GM19467 (cell line): ENCODE results near the gene SERPINB10.
"Not testable (repeated sequence)": the region's sequence is repeated elsewhere in the genome, so short reads cannot be mapped to it uniquely, and the experiment has no call there.

Experiments
- ATAC-seq: cut with Tn5 transposase; IDR thresholded peaks from one replicate; pipeline ENCODE4 v1.9.1; 2021; ENCODE audit warnings: mild to moderate bottlenecking, moderate library complexity; ENCODE audit not compliant: unreplicated experiment

SERPINB10 gene

DNA sequence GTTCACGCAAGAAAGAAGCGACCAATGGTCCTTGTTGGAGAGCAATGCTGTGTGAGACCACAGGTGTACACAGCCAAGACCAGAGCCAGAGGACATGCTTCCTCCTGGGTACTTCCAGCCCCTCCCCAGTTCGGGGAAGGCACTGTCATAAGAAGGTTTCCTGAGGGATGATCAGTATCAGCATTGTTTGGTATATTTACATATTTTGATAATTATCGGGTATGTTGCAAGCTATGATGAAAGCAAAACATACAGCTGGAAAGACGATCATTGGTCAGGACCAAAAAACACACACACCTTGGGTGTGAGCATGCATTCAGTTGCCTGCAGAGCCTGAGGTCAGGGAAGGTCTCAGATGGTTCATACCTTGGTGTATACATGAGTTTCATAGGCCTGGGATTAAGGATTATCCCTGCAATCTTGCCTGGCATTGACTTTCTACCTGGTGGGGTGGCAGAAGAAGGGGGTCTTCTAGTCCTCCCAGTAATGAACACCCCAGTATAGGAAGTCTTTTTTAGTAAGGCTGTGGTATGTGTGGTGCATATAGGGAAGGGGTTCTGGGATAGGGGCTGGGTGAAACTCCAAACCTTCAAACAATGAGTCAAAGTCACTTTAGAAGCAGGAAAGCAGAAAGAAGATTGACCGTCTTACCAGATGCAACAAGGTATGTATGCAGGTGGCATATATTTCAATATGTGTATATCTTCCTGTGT lies 17.4 kb upstream of the SERPINB10 start:
- ATAC-seq, result no peak

DNA sequence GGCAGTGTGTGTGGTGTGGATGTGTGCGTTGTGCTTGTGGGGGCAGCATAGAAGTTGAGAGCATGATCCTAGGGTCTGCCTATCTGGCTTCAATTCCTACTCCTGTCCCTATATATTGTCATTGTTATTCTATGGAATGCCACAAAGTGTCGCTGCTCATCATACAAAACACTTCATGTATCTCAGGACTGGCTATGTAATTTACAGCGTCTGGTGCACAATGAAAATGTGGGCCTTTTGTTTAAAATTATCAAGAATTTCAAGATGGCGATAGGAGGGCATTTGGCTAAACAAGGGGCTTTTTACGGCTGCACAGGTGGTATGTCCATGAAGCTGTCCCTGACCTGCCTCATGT lies 16.8 kb upstream of the SERPINB10 start:
- ATAC-seq, result no peak

DNA sequence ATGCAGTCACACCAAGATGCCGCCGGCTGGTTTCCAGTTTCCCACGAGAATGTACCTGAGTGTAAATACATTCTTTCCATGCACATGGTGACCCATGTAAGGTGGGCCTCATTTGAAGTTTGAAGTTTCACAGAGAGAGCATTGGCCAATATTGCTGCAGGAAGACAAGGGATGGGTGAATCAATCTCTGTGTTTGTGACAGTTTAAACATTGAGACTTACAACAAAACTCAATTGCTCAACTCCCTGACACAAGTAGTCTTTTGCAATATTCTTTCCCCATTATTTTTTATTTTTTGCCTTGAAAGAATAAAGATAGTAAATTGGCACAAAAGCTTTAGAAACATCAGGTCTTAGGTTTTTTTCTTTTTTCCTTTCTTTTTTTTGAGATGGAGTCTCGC lies 15.2 kb upstream of the SERPINB10 start:
- no peak for ATAC-seq

GRCh38 chr18:63894106-63894772 lies 13.5 kb upstream of the SERPINB10 start:
- ATAC-seq, result no peak

- no peak for ATAC-seq
Measured at GRCh38 chr18:63895190-63895589, 12.6 kb upstream of the SERPINB10 start.

GRCh38 chr18:63897072-63897471 lies 10.7 kb upstream of the SERPINB10 start:
- no peak for ATAC-seq

DNA sequence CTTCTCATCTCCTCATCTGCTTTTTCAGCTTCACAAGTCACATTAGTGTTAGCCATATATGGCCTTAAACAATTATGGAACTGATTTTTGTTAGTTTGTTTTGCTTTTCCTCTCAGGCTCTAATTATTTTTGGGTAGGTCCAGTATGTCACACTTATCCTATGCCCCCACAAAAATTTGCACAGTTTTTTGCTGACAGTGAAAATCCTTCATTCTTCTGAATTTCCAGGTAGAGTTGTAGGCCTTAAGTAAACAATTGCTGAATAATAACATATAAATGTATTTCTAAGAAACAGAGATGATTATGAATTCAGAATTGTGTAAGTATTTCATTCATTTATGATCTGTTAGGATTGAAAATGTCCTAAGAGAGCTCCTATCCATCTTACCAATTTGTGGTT lies 8.6 kb upstream of the SERPINB10 start:
- no peak for ATAC-seq

DNA sequence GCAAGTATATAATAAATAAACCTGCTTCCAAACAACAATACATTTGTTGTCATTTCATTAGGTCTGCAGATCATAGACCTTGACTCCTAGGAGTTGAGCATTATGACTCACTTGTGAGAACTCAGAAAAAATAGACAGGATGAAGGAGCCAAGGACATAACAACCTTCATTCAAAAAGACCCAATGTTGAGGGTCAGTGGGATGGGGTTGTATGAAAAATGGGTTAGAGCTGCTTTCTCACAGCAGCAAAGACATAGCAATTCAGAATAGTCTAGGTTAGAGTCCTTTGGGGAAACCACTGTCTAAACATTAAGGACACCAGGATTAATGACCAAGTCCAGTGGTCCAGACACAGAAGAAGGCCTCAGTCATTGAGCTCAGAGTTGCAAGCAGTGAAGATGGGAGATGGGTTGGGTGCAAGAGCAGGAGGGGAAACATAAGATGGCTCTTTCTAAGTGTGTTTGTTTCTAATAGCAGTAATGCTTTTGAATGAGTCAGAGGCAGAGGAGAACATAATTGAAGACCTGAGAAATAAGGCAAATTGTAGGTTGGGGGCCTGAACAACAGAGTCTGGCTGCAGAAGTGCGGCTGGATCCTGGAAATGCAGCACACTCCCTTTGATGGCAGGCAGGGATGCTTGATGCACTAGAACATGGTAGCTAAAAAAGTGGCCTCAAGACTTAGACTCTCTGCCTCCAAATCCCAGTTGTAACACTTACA lies 3.7 kb upstream of the SERPINB10 start:
- ATAC-seq, result no peak

GRCh38 chr18:63904694-63905093 lies 3.1 kb upstream of the SERPINB10 start:
- ATAC-seq, result no peak

DNA sequence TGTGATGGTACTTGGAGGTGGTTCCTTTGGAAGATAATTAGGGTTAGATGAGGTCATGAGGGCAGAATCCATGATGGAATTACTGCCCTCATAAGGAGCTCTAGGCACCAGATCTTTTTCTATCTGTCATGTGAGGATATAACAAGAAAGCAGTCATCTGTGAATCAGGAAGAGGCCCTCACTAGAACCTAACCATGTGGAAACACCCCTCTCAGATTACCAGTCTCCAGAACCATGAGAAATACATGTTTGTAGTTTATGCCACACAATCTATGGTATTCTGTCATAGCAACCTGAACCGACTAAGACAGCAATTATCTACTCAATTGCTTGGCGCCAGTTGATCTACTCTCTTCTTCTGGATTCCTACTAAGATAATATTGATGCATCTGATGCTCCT lies 2.4 kb upstream of the SERPINB10 start:
- no peak for ATAC-seq

GRCh38 chr18:63906056-63906455 lies 1.7 kb upstream of the SERPINB10 start:
- ATAC-seq, result no peak

DNA sequence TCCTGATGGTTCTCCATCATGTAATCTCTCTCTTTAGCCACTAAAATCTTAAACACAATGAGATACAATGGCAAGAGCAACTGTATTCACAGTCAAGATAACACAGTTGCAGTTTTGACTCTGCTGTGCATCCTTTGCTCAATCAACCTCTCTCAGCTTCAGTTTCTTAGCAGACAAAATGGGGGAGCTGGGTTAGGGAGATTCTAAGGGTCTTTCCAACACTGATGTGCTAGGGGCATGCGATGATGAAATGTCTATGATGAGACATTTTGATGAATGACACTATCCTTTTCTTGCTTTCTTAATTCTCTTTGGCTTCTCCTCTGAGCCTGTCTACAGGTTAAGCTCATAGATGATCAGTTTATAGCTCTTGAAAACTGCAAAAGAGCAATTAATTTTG lies 1.1 kb downstream of the SERPINB10 start:
- no peak for ATAC-seq

DNA sequence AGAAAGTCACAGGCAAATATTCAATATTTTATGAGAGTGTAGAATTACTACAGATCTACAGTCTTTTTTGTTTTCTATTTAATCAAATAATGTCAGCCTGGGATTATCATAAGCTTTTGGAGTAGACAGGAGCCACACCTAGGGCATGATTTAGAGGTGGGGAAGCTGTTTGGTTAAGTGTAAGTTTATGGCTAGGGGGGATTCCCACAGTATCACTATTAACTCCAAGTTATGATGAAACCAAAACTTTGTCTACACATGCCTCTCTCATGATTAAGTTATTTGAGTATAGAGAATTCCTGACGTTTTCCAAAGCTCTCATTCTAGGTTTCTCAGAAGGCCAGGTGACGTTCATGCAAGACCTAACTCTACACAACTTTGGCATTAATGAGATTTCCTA lies 2.1 kb downstream of the SERPINB10 start:
- ATAC-seq, result peak; percentile 55

GRCh38 chr18:63917817-63918216 lies 10.1 kb downstream of the SERPINB10 start:
- ATAC-seq, result no peak

GRCh38 chr18:63922049-63922448 lies 14.3 kb downstream of the SERPINB10 start:
- no peak for ATAC-seq

GRCh38 chr18:63924551-63924950 lies 16.8 kb downstream of the SERPINB10 start:
- no peak for ATAC-seq

GRCh38 chr18:63928331-63928730 lies 20.6 kb downstream of the SERPINB10 start:
- ATAC-seq, result no peak

DNA sequence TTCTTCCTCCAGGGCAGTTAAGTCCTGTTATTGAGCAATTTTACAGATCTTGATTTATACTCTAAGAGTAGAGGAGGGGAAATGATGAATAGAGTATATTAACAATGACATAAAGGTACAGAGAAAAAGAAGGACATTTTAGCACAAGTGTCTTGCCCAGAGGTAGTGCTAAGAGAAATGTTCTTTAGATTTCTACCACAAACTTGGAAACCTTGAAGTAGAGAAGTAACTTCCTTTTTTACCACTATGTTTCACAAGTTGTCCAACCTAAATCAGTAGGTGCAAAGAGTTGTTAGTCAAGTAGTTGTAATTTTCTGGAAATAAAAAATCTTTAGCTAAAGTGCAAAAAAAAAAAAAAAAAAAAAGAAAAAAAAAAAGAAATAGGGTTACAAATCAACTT lies 21.6 kb downstream of the SERPINB10 start:
- not testable (repeated sequence) for ATAC-seq

GRCh38 chr18:63930773-63931354 lies 23.1 kb downstream of the SERPINB10 start:
- ATAC-seq, result no peak

GRCh38 chr18:63936156-63936931 lies 28.6 kb downstream of the SERPINB10 start:
- ATAC-seq, result peak; percentile 99

GRCh38 chr18:63936932-63937393 lies 29.2 kb downstream of the SERPINB10 start:
- no peak for ATAC-seq
